ENCODE data around the gene CDC26.

CDC26 gene

GRCh38 chr9:113301548-113301947, 26.2 kb upstream of the CDC26 start:
- H3K4me1 ChIP-seq (ENCODE audit: insufficient read depth, poor library complexity, severe bottlenecking), result no peaks in the 10 kb centered on the region
- no peak overlapping the region for H3K27ac ChIP-seq (ENCODE audit: poor library complexity, severe bottlenecking)
- H3K36me3 ChIP-seq (ENCODE audit: low read depth), result no peaks in the 10 kb centered on the region
- no peaks in the 10 kb centered on the region for H3K27me3 ChIP-seq (ENCODE audit: insufficient read depth, poor library complexity, severe bottlenecking)
- no peak for TF ChIP-seq CTCF (IDR thresholded peaks at IDR 0.05; ENCODE audit: poor library complexity, severe bottlenecking)
- no peaks in the 10 kb centered on the region for H3K9me3 ChIP-seq (ENCODE audit: severe bottlenecking)
- ATAC-seq (ENCODE audit: low read depth) (no peak), DNase-seq (ENCODE audit: low spot score) (no peak)
- no peak overlapping the region for H3K4me3 ChIP-seq (ENCODE audit: severe bottlenecking)

- Histone ChIP-seq H3K4me3 (ENCODE audit: severe bottlenecking) (no peak overlapping the region), H3K27me3 (ENCODE audit: insufficient read depth, poor library complexity, severe bottlenecking) (no peaks in the 10 kb centered on the region), H3K9me3 (ENCODE audit: severe bottlenecking) (no peaks in the 10 kb centered on the region), H3K27ac (ENCODE audit: poor library complexity, severe bottlenecking) (no peak overlapping the region), H3K36me3 (ENCODE audit: low read depth) (no peaks in the 10 kb centered on the region), H3K4me1 (ENCODE audit: insufficient read depth, poor library complexity, severe bottlenecking) (no peaks in the 10 kb centered on the region)
- DNase-seq (ENCODE audit: low spot score) (no peak), ATAC-seq (ENCODE audit: low read depth) (no peak)
- TF ChIP-seq CTCF (IDR thresholded peaks at IDR 0.05; ENCODE audit: poor library complexity, severe bottlenecking), result no peak
Observed at GRCh38 chr9:113299800-113300292, 24.5 kb upstream of the CDC26 start.

GRCh38 chr9:113298924-113299770, 23.8 kb upstream of the CDC26 start:
- H3K9me3 ChIP-seq (ENCODE audit: severe bottlenecking), result no peaks in the 10 kb centered on the region
- H3K4me1 ChIP-seq (ENCODE audit: insufficient read depth, poor library complexity, severe bottlenecking), result no peaks in the 10 kb centered on the region
- H3K36me3 ChIP-seq (ENCODE audit: low read depth), result no peaks in the 10 kb centered on the region
- ATAC-seq (ENCODE audit: low read depth) (no peak), DNase-seq (ENCODE audit: low spot score) (no peak)
- H3K27me3 ChIP-seq (ENCODE audit: insufficient read depth, poor library complexity, severe bottlenecking), result no peaks in the 10 kb centered on the region
- no peak overlapping the region for H3K27ac ChIP-seq (ENCODE audit: poor library complexity, severe bottlenecking)
- H3K4me3 ChIP-seq (ENCODE audit: severe bottlenecking), result no peak overlapping the region
- TF ChIP-seq CTCF (IDR thresholded peaks at IDR 0.05; ENCODE audit: poor library complexity, severe bottlenecking), result no peak

- ATAC-seq (ENCODE audit: low read depth) (no peak), DNase-seq (ENCODE audit: low spot score) (no peak)
Observed at GRCh38 chr9:113298311-113298710, 22.9 kb upstream of the CDC26 start.

More at GRCh38 chr9:113298311-113298710, 22.9 kb upstream of the CDC26 start:
- Histone ChIP-seq H3K4me3 (ENCODE audit: severe bottlenecking) (no peak overlapping the region), H3K27ac (ENCODE audit: poor library complexity, severe bottlenecking) (no peak overlapping the region), H3K4me1 (ENCODE audit: insufficient read depth, poor library complexity, severe bottlenecking) (no peaks in the 10 kb centered on the region), H3K36me3 (ENCODE audit: low read depth) (peaks cover 4% of the 10 kb centered on the region), H3K27me3 (ENCODE audit: insufficient read depth, poor library complexity, severe bottlenecking) (no peaks in the 10 kb centered on the region), H3K9me3 (ENCODE audit: severe bottlenecking) (no peaks in the 10 kb centered on the region)
- TF ChIP-seq CTCF (IDR thresholded peaks at IDR 0.05; ENCODE audit: poor library complexity, severe bottlenecking), result no peak
